Caco-2 (cell line): Measurements from ENCODE around the gene OR52N1. TPM values are rescaled to one million over a fixed set of nuclear protein-coding genes. Genes with fewer than 3 reads are reported as not detected.

Experiments
- Bru-seq: library from RNA; stranded (reverse); fragments of 400-500 nt; gene quantifications from one replicate; lab custom pipeline; 2021; lab: Mats Ljungman, UMichigan
- BruChase-seq, 2 experiments: library from RNA; stranded (reverse); fragments of 400-500 nt; gene quantifications; one replicate each; lab custom pipeline; 2021; lab: Mats Ljungman, UMichigan
- BruUV-seq: library from RNA; stranded (reverse); fragments of 400-500 nt; replicated peaks from 2 replicates; lab custom pipeline; 2021; lab: Mats Ljungman, UMichigan
- CTCF ChIA-PET: fragments of 300-600 bp; sonication (Branson Sonifier 250); formaldehyde crosslinking; loops from one replicate; lab custom pipeline; 2022; ENCODE audit warnings: antibody characterized with exemption; lab: Charles Lee
- POLR2A ChIA-PET: fragments of 300-600 bp; sonication (Branson Sonifier 250); formaldehyde crosslinking; loops from one replicate; lab custom pipeline; 2022; ENCODE audit warnings: antibody characterized with exemption; lab: Charles Lee
- DNase-seq, 2 experiments: peaks; one replicate each; pipeline versions ENCODE4 v3.0.0 to v3.0.0-alpha.2; 2020 to 2022
- H3K27me3 ChIP-seq: replicated peaks from 2 replicates; pipeline ENCODE4 v1.6.0; 2011; ENCODE audit warnings: low read length; ENCODE audit not compliant: control insufficient read depth, insufficient read depth
- H3K36me3 ChIP-seq: 2 replicates; pipeline ENCODE4 v1.5.1; 2011; ENCODE audit warnings: low read length; ENCODE audit not compliant: control insufficient read depth, insufficient read depth
- H3K4me1 ChIP-seq: fragments of 250-450 bp; sonication (Bioruptor Pico); 2 replicates; pipeline ENCODE4 v1.5.1; 2020; ENCODE audit warnings: mild to moderate bottlenecking
- H3K4me3 ChIP-seq: 2 replicates; pipeline ENCODE4 v1.5.1; 2011; ENCODE audit warnings: low read depth, mild to moderate bottlenecking, control low read depth, low read length
- H3K9me3 ChIP-seq: fragments of 250-450 bp; sonication (Bioruptor Pico); 2 replicates; pipeline ENCODE4 v1.5.1; 2020; ENCODE audit warnings: mild to moderate bottlenecking, moderate library complexity
- H3K27ac Mint-ChIP-seq: one replicate; pipeline ENCODE4 v1.8.0; 2022; ENCODE audit warnings: mixed read lengths; ENCODE audit not compliant: unreplicated experiment
- H3K27me3 Mint-ChIP-seq: one replicate; pipeline ENCODE4 v1.8.0; 2022; ENCODE audit warnings: mixed read lengths; ENCODE audit not compliant: insufficient read depth, unreplicated experiment
- H3K36me3 Mint-ChIP-seq: one replicate; pipeline ENCODE4 v1.8.0; 2022; ENCODE audit warnings: mild to moderate bottlenecking, mixed read lengths; ENCODE audit not compliant: insufficient read depth, unreplicated experiment
- H3K4me1 Mint-ChIP-seq: one replicate; pipeline ENCODE4 v1.8.0; 2022; ENCODE audit warnings: low read depth, mixed read lengths; ENCODE audit not compliant: unreplicated experiment
- H3K4me3 Mint-ChIP-seq: one replicate; pipeline ENCODE4 v1.8.0; 2022; ENCODE audit warnings: mild to moderate bottlenecking, moderate library complexity, mixed read lengths; ENCODE audit not compliant: unreplicated experiment
- H3K9me3 Mint-ChIP-seq: one replicate; pipeline ENCODE4 v1.8.0; 2022; ENCODE audit warnings: mixed read lengths; ENCODE audit not compliant: unreplicated experiment
- CTCF ChIP-seq, 2 experiments: fragments of 200-600 bp in 1 of 2; IDR thresholded peaks; 1 replicate in 1 of 2; 2 replicates in 1 of 2; pipeline versions ENCODE4 v1.5.1 to v1.8.0; 2011 to 2022; ENCODE audit warnings: antibody characterized with exemption in 1 of 2, control low read depth in 1 of 2, inconsistent platforms in 1 of 2, low read depth in 1 of 2, low read length in 1 of 2, mild to moderate bottlenecking in 1 of 2, moderate library complexity in 1 of 2; ENCODE audit not compliant: insufficient read depth in 1 of 2, severe bottlenecking in 1 of 2, unreplicated experiment in 1 of 2
- intact Hi-C: fragments of 100-400 bp; cut with micrococcal nuclease; formaldehyde crosslinking; loops from one replicate; pipeline ENCODE4 v1.10.0; 2022; ENCODE audit not compliant: unreplicated experiment
- long read RNA-seq: library from polyadenylated mRNA; stranded (forward); transcript quantifications from one replicate; pipeline ENCODE4 v2.0.0, GENCODE V29; 2022
- total RNA-seq: library from RNA; stranded (reverse); gene quantifications from 2 replicates; pipeline ENCODE4 v1.2.3, GENCODE V29; 2022

OR52N1 gene
- total RNA-seq (not detected in 2 replicates), Bru-seq, nascent RNA (not detected), BruChase-seq, experiment 1, labeled RNA remaining after a 2-hour chase (not detected), BruChase-seq, experiment 2, labeled RNA remaining after a 6-hour chase (not detected)
- long read RNA-seq, result 0 reads

- BruUV-seq, result no TSS peak
- Histone ChIP-seq H3K4me1 (no peaks in the 10 kb centered on the region), H3K27me3 (no peaks in the 10 kb centered on the region), H3K9me3 (peaks cover 3% of the 10 kb centered on the region; the same call in 1 of the 2 replicates), H3K36me3 (no peaks in the 10 kb centered on the region), H3K4me3 (no peak within 1 kb of the TSS)
- Mint-ChIP-seq H3K27me3 (peaks cover 4% of the 10 kb centered on the region), H3K27ac (no peak within 1 kb of the TSS), H3K36me3 (no peaks in the 10 kb centered on the region), H3K4me1 (no peaks in the 10 kb centered on the region), H3K4me3 (no peak within 1 kb of the TSS), H3K9me3 (no peaks in the 10 kb centered on the region)
- POLR2A ChIA-PET, result no interaction called here
- no peak for TF ChIP-seq CTCF (IDR thresholded peaks at IDR 0.05; ENCODE audit: insufficient read depth in 1 of 2, low read depth in 1 of 2, low read length in 1 of 2, severe bottlenecking in 1 of 2, unreplicated experiment in 1 of 2)
- intact Hi-C loops, result no loop called here
- CTCF ChIA-PET, result no interaction called here
- DNase-seq, result no peak
Measured at GRCh38 chr11:5791165-5791564, at the start of gene OR52N1. TSS of gene OR52N1 (minus strand) at chr11:5791265. CDS start at chr11:5788816, 2,449 bp downstream.

DNA sequence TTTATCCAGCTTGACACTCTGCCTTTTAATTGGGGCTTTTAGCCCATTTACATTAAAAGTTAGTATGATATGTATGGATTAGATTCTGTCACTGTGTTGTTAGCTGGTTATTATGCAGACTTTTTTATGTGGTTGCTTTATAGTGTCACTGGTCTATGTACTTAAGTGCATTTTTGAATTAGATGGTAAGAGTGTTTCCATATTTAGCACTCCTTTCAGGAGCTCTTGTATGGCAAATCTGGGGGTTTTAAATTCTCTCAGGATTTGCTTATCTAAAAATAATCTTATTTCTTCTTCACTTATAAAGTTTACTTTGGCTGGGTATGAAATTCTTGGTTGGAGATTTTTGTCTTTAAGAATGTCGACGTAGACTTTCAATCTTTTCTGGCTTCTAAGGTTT is 46.6 kb upstream of the OR52N1 start:
- Mint-ChIP-seq H3K9me3 (peaks cover 21% of the 10 kb centered on the region), H3K36me3 (no peaks in the 10 kb centered on the region), H3K4me1 (no peaks in the 10 kb centered on the region), H3K27ac (no peak overlapping the region), H3K4me3 (no peak overlapping the region), H3K27me3 (no peaks in the 10 kb centered on the region)
- Histone ChIP-seq H3K27me3 (no peaks in the 10 kb centered on the region), H3K4me1 (no peaks in the 10 kb centered on the region), H3K36me3 (no peaks in the 10 kb centered on the region), H3K4me3 (no peak overlapping the region), H3K9me3 (no peaks in the 10 kb centered on the region)
- ChIA-PET CTCF (no interaction called here), POLR2A (no interaction called here)
- BruUV-seq, result no TSS peak
- intact Hi-C loops, result no loop called here
- no peak for DNase-seq
- TF ChIP-seq CTCF (IDR thresholded peaks at IDR 0.05; ENCODE audit: insufficient read depth in 1 of 2, low read depth in 1 of 2, low read length in 1 of 2, severe bottlenecking in 1 of 2, unreplicated experiment in 1 of 2), result no peak

- BruUV-seq, result no TSS peak
- Mint-ChIP-seq H3K9me3 (peaks cover 14% of the 10 kb centered on the region), H3K4me3 (no peak overlapping the region), H3K36me3 (no peaks in the 10 kb centered on the region), H3K27ac (no peak overlapping the region), H3K4me1 (no peaks in the 10 kb centered on the region), H3K27me3 (no peaks in the 10 kb centered on the region)
- Histone ChIP-seq H3K4me3 (no peak overlapping the region), H3K27me3 (no peaks in the 10 kb centered on the region), H3K4me1 (no peaks in the 10 kb centered on the region), H3K9me3 (no peaks in the 10 kb centered on the region), H3K36me3 (no peaks in the 10 kb centered on the region)
- DNase-seq, result no peak
- POLR2A ChIA-PET, result no interaction called here
- no peak for TF ChIP-seq CTCF (IDR thresholded peaks at IDR 0.05; ENCODE audit: insufficient read depth in 1 of 2, low read depth in 1 of 2, low read length in 1 of 2, severe bottlenecking in 1 of 2, unreplicated experiment in 1 of 2)
- intact Hi-C loops, result no loop called here
- CTCF ChIA-PET, result no interaction called here
Measured at GRCh38 chr11:5833446-5833845, 42.4 kb upstream of the OR52N1 start.
